ENCODE measurements around the gene ELFN2. TPM values are rescaled to one million over a fixed set of nuclear protein-coding genes. Genes with fewer than 3 reads are reported as not detected.

ELFN2 gene
- total and polyA plus RNA-seq, 2 of the 13 experiments (the other 11 are each of a cell fraction or from before 2014, with no cell fraction given): 0.01 TPM; not detected in 1

DNA sequence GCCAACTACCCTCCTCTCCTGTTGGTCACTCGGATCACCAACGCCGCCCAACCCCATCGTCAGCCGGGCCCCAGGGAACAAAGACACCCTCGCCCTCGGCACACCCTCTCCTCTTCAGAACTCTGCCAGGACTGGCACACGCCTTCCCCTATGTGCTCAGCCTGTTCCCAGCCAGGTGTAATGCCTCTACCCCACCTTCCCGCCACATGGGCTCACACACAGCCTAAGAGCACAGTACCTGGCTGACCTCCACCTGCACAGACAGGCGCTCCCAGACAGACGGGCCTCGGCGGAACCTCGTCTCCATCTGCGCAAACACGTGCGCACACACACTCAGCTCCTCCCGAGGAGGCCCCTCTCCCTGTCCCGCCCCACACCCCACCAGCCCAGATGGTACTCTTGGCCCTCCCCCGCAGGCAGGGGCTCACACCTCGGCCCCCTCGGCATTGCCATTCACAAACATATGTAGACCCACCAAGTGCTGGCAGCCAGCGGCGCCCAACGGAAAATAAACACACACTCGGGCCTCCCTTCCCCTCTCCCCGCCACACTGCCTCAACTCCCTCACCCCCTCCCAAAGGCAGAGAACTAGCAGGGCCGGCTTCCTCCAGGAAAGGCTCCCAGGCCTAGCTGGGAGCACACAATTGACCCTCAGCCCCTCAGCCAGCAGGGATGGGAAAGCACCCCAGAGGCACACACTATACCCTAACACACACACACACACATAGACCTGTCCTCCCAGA is 8.5 kb downstream of the ELFN2 start:
- Histone ChIP-seq H2AFZ (ENCODE audit: low read length) (no peak overlapping the region), H3K9ac (ENCODE audit: insufficient read depth, low read depth, low read length) (no peak overlapping the region), H3K4me2 (ENCODE audit: low read depth, low read length) (no peak overlapping the region), H3K27me3 (ENCODE audit: control insufficient read depth in 1 of 2, insufficient read depth in 2 of 2, low read length in 2 of 2) (peaks cover 3 to 48% of the 10 kb centered on the region in 2 experiments; a peak in 4 of 5 replicates), H3K4me1 (ENCODE audit: insufficient read depth, low read length) (no peaks in the 10 kb centered on the region), H4K20me1 (ENCODE audit: insufficient read depth, low read length) (no peaks in the 10 kb centered on the region), H3K36me3 (replicated peaks in 1 of 2; ENCODE audit: control insufficient read depth in 1 of 2, insufficient read depth in 2 of 2, low read length in 2 of 2) (no peaks in the 10 kb centered on the region), H3K27ac (ENCODE audit: extremely low read length, insufficient read depth, low read length) (no peak overlapping the region), H3K79me2 (ENCODE audit: insufficient read depth, low read length) (no peaks in the 10 kb centered on the region), H3K9me3 (ENCODE audit: low read length) (no peaks in the 10 kb centered on the region), H3K4me3 (replicated peaks in 1 of 3; ENCODE audit: insufficient read depth in 1 of 3, low read depth in 2 of 3, low read length in 3 of 3) (no peak overlapping the region)
- BruUV-seq (replicated peaks): no TSS peak
- in situ Hi-C loops (cut with HindIII; ENCODE audit: extremely low pct_ligation_motif_present, low pct_unique_long_range_greater_than_20kb) (no loop called here), intact Hi-C loops (cut with micrococcal nuclease; ENCODE audit: unreplicated experiment) (no loop called here)
- ChIA-PET POLR2A (no interaction called here), CTCF (ENCODE audit: low intra/inter-chr PET ratio, low total read pairs) (no interaction called here)
- no peak for ATAC-seq
- 45% methylated on average over 22 of the region's 28 CpGs for WGBS (ENCODE audit: low lambda C conversion rate)
- no peak for DNase-seq (ENCODE audit: low spot score)
- no peak for FAIRE-seq
- TF ChIP-seq HNRNPLL (IDR thresholded peaks at IDR 0.05; ENCODE audit: low read depth, low read length, poor library complexity, severe bottlenecking): no peak
- TF ChIP-seq REXO4 (CRISPR knock-in tag; IDR thresholded peaks at IDR 0.05; ENCODE audit: borderline replicate concordance): no peak
- TF ChIP-seq ZNF557 (CRISPR knock-in tag; IDR thresholded peaks at IDR 0.05): no peak
- TF ChIP-seq, protein P1, sequence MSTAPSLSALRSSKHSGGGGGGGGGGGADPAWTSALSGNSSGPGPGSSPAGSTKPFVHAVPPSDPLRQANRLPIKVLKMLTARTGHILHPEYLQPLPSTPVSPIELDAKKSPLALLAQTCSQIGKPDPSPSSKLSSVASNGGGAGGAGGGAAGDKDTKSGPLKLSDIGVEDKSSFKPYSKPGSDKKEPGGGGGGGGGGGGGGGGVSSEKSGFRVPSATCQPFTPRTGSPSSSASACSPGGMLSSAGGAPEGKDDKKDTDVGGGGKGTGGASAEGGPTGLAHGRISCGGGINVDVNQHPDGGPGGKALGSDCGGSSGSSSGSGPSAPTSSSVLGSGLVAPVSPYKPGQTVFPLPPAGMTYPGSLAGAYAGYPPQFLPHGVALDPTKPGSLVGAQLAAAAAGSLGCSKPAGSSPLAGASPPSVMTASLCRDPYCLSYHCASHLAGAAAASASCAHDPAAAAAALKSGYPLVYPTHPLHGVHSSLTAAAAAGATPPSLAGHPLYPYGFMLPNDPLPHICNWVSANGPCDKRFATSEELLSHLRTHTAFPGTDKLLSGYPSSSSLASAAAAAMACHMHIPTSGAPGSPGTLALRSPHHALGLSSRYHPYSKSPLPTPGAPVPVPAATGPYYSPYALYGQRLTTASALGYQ (CRISPR knock-in tag; IDR thresholded peaks at IDR 0.05): no peak
- TF ChIP-seq JDP2 (CRISPR knock-in tag; IDR thresholded peaks at IDR 0.05; ENCODE audit: borderline replicate concordance): no peak
- no peak for TF ChIP-seq SUZ12 (IDR thresholded peaks at IDR 0.05; ENCODE audit: low read depth, low read length)
- TF ChIP-seq RBAK (CRISPR knock-in tag; IDR thresholded peaks at IDR 0.05): no peak
- no peak for TF ChIP-seq ZFP37 (CRISPR knock-in tag; IDR thresholded peaks at IDR 0.05; ENCODE audit: borderline replicate concordance)
- TF ChIP-seq, protein P2, sequence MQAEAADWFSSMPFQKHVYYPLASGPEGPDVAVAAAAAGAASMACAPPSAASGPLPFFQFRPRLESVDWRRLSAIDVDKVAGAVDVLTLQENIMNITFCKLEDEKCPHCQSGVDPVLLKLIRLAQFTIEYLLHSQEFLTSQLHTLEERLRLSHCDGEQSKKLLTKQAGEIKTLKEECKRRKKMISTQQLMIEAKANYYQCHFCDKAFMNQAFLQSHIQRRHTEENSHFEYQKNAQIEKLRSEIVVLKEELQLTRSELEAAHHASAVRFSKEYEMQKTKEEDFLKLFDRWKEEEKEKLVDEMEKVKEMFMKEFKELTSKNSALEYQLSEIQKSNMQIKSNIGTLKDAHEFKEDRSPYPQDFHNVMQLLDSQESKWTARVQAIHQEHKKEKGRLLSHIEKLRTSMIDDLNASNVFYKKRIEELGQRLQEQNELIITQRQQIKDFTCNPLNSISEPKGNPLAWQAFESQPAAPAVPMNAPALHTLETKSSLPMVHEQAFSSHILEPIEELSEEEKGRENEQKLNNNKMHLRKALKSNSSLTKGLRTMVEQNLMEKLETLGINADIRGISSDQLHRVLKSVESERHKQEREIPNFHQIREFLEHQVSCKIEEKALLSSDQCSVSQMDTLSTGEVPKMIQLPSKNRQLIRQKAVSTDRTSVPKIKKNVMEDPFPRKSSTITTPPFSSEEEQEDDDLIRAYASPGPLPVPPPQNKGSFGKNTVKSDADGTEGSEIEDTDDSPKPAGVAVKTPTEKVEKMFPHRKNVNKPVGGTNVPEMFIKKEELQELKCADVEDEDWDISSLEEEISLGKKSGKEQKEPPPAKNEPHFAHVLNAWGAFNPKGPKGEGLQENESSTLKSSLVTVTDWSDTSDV (CRISPR knock-in tag; IDR thresholded peaks at IDR 0.05): no peak
- TF ChIP-seq SNAPC2 (CRISPR knock-in tag; IDR thresholded peaks at IDR 0.05): no peak
- TF ChIP-seq SPEN (CRISPR knock-in tag; IDR thresholded peaks at IDR 0.05; ENCODE audit: low read depth): no peak
- TF ChIP-seq GLI4 (CRISPR knock-in tag; IDR thresholded peaks at IDR 0.05; ENCODE audit: borderline replicate concordance): no peak
- TF ChIP-seq, protein P3, sequence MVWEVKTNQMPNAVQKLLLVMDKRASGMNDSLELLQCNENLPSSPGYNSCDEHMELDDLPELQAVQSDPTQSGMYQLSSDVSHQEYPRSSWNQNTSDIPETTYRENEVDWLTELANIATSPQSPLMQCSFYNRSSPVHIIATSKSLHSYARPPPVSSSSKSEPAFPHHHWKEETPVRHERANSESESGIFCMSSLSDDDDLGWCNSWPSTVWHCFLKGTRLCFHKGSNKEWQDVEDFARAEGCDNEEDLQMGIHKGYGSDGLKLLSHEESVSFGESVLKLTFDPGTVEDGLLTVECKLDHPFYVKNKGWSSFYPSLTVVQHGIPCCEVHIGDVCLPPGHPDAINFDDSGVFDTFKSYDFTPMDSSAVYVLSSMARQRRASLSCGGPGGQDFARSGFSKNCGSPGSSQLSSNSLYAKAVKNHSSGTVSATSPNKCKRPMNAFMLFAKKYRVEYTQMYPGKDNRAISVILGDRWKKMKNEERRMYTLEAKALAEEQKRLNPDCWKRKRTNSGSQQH (CRISPR knock-in tag; IDR thresholded peaks at IDR 0.05; ENCODE audit: low read depth): no peak
- TF ChIP-seq CHD2 (IDR thresholded peaks at IDR 0.05; ENCODE audit: low read depth, low read length): no peak
- TF ChIP-seq, protein P4, sequence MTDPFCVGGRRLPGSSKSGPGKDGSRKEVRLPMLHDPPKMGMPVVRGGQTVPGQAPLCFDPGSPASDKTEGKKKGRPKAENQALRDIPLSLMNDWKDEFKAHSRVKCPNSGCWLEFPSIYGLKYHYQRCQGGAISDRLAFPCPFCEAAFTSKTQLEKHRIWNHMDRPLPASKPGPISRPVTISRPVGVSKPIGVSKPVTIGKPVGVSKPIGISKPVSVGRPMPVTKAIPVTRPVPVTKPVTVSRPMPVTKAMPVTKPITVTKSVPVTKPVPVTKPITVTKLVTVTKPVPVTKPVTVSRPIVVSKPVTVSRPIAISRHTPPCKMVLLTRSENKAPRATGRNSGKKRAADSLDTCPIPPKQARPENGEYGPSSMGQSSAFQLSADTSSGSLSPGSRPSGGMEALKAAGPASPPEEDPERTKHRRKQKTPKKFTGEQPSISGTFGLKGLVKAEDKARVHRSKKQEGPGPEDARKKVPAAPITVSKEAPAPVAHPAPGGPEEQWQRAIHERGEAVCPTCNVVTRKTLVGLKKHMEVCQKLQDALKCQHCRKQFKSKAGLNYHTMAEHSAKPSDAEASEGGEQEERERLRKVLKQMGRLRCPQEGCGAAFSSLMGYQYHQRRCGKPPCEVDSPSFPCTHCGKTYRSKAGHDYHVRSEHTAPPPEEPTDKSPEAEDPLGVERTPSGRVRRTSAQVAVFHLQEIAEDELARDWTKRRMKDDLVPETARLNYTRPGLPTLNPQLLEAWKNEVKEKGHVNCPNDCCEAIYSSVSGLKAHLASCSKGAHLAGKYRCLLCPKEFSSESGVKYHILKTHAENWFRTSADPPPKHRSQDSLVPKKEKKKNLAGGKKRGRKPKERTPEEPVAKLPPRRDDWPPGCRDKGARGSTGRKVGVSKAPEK (CRISPR knock-in tag; IDR thresholded peaks at IDR 0.05; ENCODE audit: borderline replicate concordance): no peak

All from HepG2 (cell line).